ENCODE results near the gene GSE1. TPM values are rescaled to one million over a fixed set of nuclear protein-coding genes. Genes with fewer than 3 reads are reported as not detected.
A peak's percentile ranks its signal among the peaks of the same experiment; 100 is the strongest.

The GSE1 gene
- total and polyA plus RNA-seq, 4 donors = 3.9 to 111 (median 35.7) TPM

- no peak overlapping the region for H3K27ac ChIP-seq (ENCODE audit: low read depth in 1 of 2, low read length in 2 of 2)
- 83 to 89% methylated on average over 16 of the region's 16 CpGs for WGBS, 2 donors
Observed at GRCh38 chr16:85649411-85650134, 36.5 kb downstream of the GSE1 start.

DNA sequence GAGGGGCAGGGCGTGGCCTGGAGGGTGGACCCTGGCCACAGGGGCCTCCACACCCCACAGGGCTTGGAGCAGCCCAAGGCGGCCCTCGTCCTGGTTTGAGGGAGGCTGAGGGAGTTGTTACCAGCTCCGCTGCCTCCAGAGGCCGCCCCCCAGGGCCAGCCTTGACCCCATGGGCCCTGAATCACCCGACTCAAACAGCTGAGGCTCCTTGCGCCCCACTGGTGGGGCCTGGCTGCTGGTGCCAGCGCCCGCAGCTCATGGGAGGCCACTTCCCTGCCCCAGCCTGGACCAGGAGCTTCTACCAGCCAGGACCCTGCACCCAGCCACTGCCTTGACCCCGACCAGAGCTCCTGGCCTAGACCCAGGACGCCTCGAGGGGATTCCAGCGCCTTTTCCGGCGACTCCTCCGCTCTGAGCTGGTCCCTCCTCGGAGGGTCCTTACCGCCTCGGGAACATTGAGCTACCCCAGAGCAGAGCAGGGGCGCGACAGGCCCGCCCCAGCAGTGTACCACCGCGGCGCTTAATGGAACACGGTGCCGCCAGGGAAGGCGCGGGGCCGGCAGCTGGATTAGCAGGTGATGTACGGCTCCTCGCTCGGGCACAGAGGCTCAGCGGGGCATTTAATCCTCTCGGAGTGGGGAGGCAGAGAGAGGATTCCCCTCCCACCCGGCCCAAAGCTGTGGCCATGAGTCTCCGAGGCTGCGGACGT, 37.2 kb downstream of the GSE1 start:
- Histone ChIP-seq H3K4me1 (ENCODE audit: control insufficient read depth in 1 of 2, insufficient read depth in 2 of 2, low read length in 2 of 2) (no peaks in the 10 kb centered on the region), H3K27me3 (ENCODE audit: control insufficient read depth in 1 of 2, insufficient read depth in 2 of 2, low read length in 1 of 2) (no peaks in the 10 kb centered on the region), H3K9me3 (ENCODE audit: control insufficient read depth, low read length) (no peaks in the 10 kb centered on the region), H3K4me3 (ENCODE audit: low read length in 2 of 2) (no peak overlapping the region), H3K27ac (ENCODE audit: low read depth in 1 of 2, low read length in 2 of 2) (no peak overlapping the region), H3K36me3 (ENCODE audit: control insufficient read depth in 1 of 2, insufficient read depth in 2 of 2, low read length in 1 of 2) (peaks cover 0 to 2% of the 10 kb centered on the region in 2 donors)
- no peak for ATAC-seq (ENCODE audit: low FRiP score)
- no peak for DNase-seq
- intact Hi-C loops (cut with DNase I) = no loop called here
- 90 to 92% methylated on average over 37 to 39 of the region's 39 CpGs for WGBS, 2 donors

More at GRCh38 chr16:85649411-85650134, 36.5 kb downstream of the GSE1 start:
- Histone ChIP-seq H3K9me3 (ENCODE audit: control insufficient read depth, low read length) (no peaks in the 10 kb centered on the region), H3K4me1 (ENCODE audit: control insufficient read depth in 1 of 2, insufficient read depth in 2 of 2, low read length in 2 of 2) (no peaks in the 10 kb centered on the region), H3K36me3 (ENCODE audit: control insufficient read depth in 1 of 2, insufficient read depth in 2 of 2, low read length in 1 of 2) (no peaks in the 10 kb centered on the region), H3K4me3 (ENCODE audit: low read length in 2 of 2) (no peak overlapping the region), H3K27me3 (ENCODE audit: control insufficient read depth in 1 of 2, insufficient read depth in 2 of 2, low read length in 1 of 2) (no peaks in the 10 kb centered on the region)
- ATAC-seq (ENCODE audit: low FRiP score) (no peak), DNase-seq (no peak)
- intact Hi-C loops (cut with DNase I) = no loop called here

DNA sequence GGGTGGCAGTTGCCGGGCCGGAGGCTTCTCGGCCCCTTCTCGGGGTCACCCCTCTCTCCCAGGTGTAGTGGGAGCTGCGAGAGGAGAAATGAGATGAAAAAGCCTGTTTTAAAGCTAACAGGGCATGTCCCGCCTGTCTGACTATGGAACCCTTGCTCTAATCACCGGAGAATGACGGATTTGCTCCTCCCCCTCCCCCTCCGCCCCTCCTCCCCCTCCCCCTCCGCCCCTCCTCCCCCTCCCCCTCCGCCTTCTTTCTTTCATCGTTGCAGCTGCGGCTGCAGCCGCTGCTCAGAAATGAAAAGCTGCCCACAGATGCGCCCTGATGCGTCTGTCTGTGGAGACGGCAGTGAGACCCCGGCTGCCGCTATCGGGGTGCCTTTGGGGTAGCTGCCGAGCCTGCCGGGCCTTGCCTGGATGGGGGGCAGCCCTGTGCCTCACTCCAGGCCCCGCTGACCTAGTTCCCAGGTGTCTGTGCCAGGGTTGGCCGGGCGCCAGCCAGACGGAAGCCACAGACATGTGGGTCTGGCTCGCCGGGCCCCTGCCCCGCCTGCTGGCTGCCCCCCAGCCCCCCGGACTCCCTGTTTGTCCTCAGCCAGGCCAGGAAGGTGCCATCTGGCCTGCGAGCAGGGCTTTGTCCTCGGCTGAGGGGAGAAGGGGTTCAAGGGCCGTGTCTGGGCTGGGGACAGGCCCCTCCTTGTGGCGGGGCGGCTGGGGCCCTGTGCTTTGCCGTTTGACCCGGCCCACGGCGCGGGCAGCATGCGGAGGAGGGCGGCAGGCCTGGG, 37.9 kb downstream of the GSE1 start:
- no peaks in the 10 kb centered on the region for H3K27me3 ChIP-seq (ENCODE audit: control insufficient read depth in 1 of 2, insufficient read depth in 2 of 2, low read length in 1 of 2)
- 41 to 43% methylated on average over 26 to 39 of the region's 42 CpGs for WGBS, 2 donors
- H3K9me3 ChIP-seq (ENCODE audit: control insufficient read depth, low read length) = no peaks in the 10 kb centered on the region
- intact Hi-C loops (cut with DNase I) = no loop called here
- no peak for DNase-seq
- no peaks in the 10 kb centered on the region for H3K4me1 ChIP-seq (ENCODE audit: control insufficient read depth in 1 of 2, insufficient read depth in 2 of 2, low read length in 2 of 2)
- H3K27ac ChIP-seq (ENCODE audit: low read depth in 1 of 2, low read length in 2 of 2) = no peak overlapping the region
- ATAC-seq (ENCODE audit: low FRiP score) = no peak
- H3K4me3 ChIP-seq (ENCODE audit: low read length in 2 of 2) = no peak overlapping the region
- H3K36me3 ChIP-seq (ENCODE audit: control insufficient read depth in 1 of 2, insufficient read depth in 2 of 2, low read length in 1 of 2) = peaks cover 0 to 2% of the 10 kb centered on the region in 2 donors

- 75 to 82% methylated on average over 27 of the region's 27 CpGs for WGBS, 2 donors
- H3K4me1 ChIP-seq (ENCODE audit: control insufficient read depth in 1 of 2, insufficient read depth in 2 of 2, low read length in 2 of 2) = no peaks in the 10 kb centered on the region
- no peak for ATAC-seq (ENCODE audit: low FRiP score)
- no peak overlapping the region for H3K27ac ChIP-seq (ENCODE audit: low read depth in 1 of 2, low read length in 2 of 2)
- H3K36me3 ChIP-seq (ENCODE audit: control insufficient read depth in 1 of 2, insufficient read depth in 2 of 2, low read length in 1 of 2) = peaks cover 0 to 2% of the 10 kb centered on the region in 2 donors
- no peaks in the 10 kb centered on the region for H3K27me3 ChIP-seq (ENCODE audit: control insufficient read depth in 1 of 2, insufficient read depth in 2 of 2, low read length in 1 of 2)
- DNase-seq = no peak
- H3K9me3 ChIP-seq (ENCODE audit: control insufficient read depth, low read length) = no peaks in the 10 kb centered on the region
- intact Hi-C loops (cut with DNase I) = no loop called here
- H3K4me3 ChIP-seq (ENCODE audit: low read length in 2 of 2) = no peak overlapping the region
Observed at GRCh38 chr16:85651629-85652430, 38.7 kb downstream of the GSE1 start.

GRCh38 chr16:85652431-85653221, 39.5 kb downstream of the GSE1 start:
- WGBS, 2 donors = 51 to 70% methylated on average over 32 to 35 of the region's 35 CpGs
- Histone ChIP-seq H3K4me1 (ENCODE audit: control insufficient read depth in 1 of 2, insufficient read depth in 2 of 2, low read length in 2 of 2) (no peaks in the 10 kb centered on the region), H3K4me3 (ENCODE audit: low read length in 2 of 2) (no peak overlapping the region), H3K27ac (ENCODE audit: low read depth in 1 of 2, low read length in 2 of 2) (no peak overlapping the region), H3K27me3 (ENCODE audit: control insufficient read depth in 1 of 2, insufficient read depth in 2 of 2, low read length in 1 of 2) (no peaks in the 10 kb centered on the region), H3K9me3 (ENCODE audit: control insufficient read depth, low read length) (no peaks in the 10 kb centered on the region), H3K36me3 (ENCODE audit: control insufficient read depth in 1 of 2, insufficient read depth in 2 of 2, low read length in 1 of 2) (peaks cover 0 to 4% of the 10 kb centered on the region in 2 donors)
- peak; percentile 53 for ATAC-seq (ENCODE audit: low FRiP score)
- intact Hi-C loops (cut with DNase I) = no loop called here
- peak; percentile 71 to 89 for DNase-seq

DNA sequence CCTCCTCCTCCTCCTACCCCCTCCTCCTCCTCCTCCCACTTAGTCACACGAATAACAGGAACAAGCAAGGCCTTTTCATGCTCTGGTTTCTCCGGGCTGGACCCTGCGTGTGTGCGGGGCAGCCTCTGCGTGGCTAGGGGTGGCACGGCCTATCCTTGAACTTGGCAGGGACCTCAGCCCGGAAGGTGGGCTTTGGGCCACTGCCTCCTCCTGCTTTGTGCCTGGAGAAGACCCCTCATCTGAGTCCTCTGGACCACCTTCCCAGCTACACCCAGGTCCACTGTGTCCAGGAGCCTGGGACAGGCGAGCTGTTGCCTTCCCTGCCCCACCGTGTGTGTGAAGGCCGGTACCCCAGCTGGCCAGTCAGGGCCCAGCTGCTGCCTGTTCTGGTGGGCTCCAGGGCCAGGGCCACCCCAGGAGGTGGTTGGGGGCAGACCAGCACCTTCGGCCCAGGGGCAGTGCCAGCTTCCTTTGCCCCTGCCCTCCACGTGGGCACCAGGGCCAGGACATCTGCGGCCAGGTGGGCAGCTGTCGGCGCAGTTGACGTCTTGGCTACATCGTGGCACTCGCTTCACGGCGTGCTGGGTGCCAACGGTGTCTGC, 40.3 kb downstream of the GSE1 start:
- Histone ChIP-seq H3K27me3 (ENCODE audit: control insufficient read depth in 1 of 2, insufficient read depth in 2 of 2, low read length in 1 of 2) (no peaks in the 10 kb centered on the region), H3K4me1 (ENCODE audit: control insufficient read depth in 1 of 2, insufficient read depth in 2 of 2, low read length in 2 of 2) (no peaks in the 10 kb centered on the region), H3K4me3 (ENCODE audit: low read length in 2 of 2) (no peak overlapping the region), H3K9me3 (ENCODE audit: control insufficient read depth, low read length) (no peaks in the 10 kb centered on the region), H3K27ac (ENCODE audit: low read depth in 1 of 2, low read length in 2 of 2) (no peak overlapping the region), H3K36me3 (ENCODE audit: control insufficient read depth in 1 of 2, insufficient read depth in 2 of 2, low read length in 1 of 2) (peaks cover 0 to 5% of the 10 kb centered on the region in 2 donors)
- intact Hi-C loops (cut with DNase I) = no loop called here
- DNase-seq (no peak), ATAC-seq (ENCODE audit: low FRiP score) (no peak)
- WGBS, 2 donors = 88 to 95% methylated on average over 20 to 21 of the region's 21 CpGs

GRCh38 chr16:85654251-85655095, 41.4 kb downstream of the GSE1 start:
- Histone ChIP-seq H3K4me3 (ENCODE audit: low read length in 2 of 2) (no peak overlapping the region), H3K4me1 (ENCODE audit: control insufficient read depth in 1 of 2, insufficient read depth in 2 of 2, low read length in 2 of 2) (no peaks in the 10 kb centered on the region), H3K36me3 (ENCODE audit: control insufficient read depth in 1 of 2, insufficient read depth in 2 of 2, low read length in 1 of 2) (peaks cover 0 to 6% of the 10 kb centered on the region in 2 donors), H3K27ac (ENCODE audit: low read depth in 1 of 2, low read length in 2 of 2) (no peak overlapping the region), H3K9me3 (ENCODE audit: control insufficient read depth, low read length) (no peaks in the 10 kb centered on the region), H3K27me3 (ENCODE audit: control insufficient read depth in 1 of 2, insufficient read depth in 2 of 2, low read length in 1 of 2) (no peaks in the 10 kb centered on the region)
- DNase-seq = no peak
- intact Hi-C loops (cut with DNase I) = no loop called here
- no peak for ATAC-seq (ENCODE audit: low FRiP score)
- WGBS, 2 donors = 96% methylated on average over 40 to 41 of the region's 41 CpGs

Measured in aorta (tissue), 5 donors.